Chondrocyte (in vitro differentiated cells): ENCODE measurements around the gene ARHGAP24. TPM values are rescaled to one million over a fixed set of nuclear protein-coding genes. Genes with fewer than 3 reads are reported as not detected.
"Not testable (repeated sequence)": the region's sequence is repeated elsewhere in the genome, so short reads cannot be mapped to it uniquely, and the experiment has no call there.

Experiments
- DNase-seq: peaks from one replicate; pipeline ENCODE4 v3.0.0; 2021; ENCODE audit warnings: mixed read lengths, low spot score
- H3K27ac Mint-ChIP-seq: one replicate; pipeline ENCODE4 v1.8.0; 2021; ENCODE audit warnings: mild to moderate bottlenecking, moderate library complexity, mixed read lengths; ENCODE audit not compliant: unreplicated experiment
- H3K27me3 Mint-ChIP-seq: 2 replicates; pipeline ENCODE4 v1.8.0; 2021; ENCODE audit warnings: low read depth, mixed read lengths
- H3K36me3 Mint-ChIP-seq: 2 replicates; pipeline ENCODE4 v1.8.0; 2021; ENCODE audit warnings: low read depth, mixed read lengths
- H3K4me1 Mint-ChIP-seq: 2 replicates; pipeline ENCODE4 v1.8.0; 2021; ENCODE audit warnings: low read depth, mild to moderate bottlenecking, mixed read lengths
- H3K4me3 Mint-ChIP-seq: one replicate; pipeline ENCODE4 v1.8.0; 2021; ENCODE audit warnings: mild to moderate bottlenecking, moderate library complexity, mixed read lengths; ENCODE audit not compliant: unreplicated experiment
- H3K9me3 Mint-ChIP-seq: 2 replicates; pipeline ENCODE4 v1.8.0; 2021; ENCODE audit warnings: low read depth, mixed read lengths
- CTCF ChIP-seq: fragments of 200-600 bp; sonication (generic); IDR thresholded peaks from 2 replicates; pipeline ENCODE4 v1.5.0; 2021; ENCODE audit warnings: antibody characterized with exemption, mild to moderate bottlenecking, moderate library complexity
- total RNA-seq: library from RNA; stranded (reverse); gene quantifications from 3 replicates; pipeline ENCODE4 v1.2.1, GENCODE V29; 2021

Gene ARHGAP24
- total RNA-seq, 1 donor from 2014 or later = 22.0 TPM

- TF ChIP-seq CTCF = no peak
- Mint-ChIP-seq H3K36me3 (peaks cover 4% of the 10 kb centered on the region), H3K9me3 (peaks cover 10% of the 10 kb centered on the region), H3K4me3 (no peak overlapping the region), H3K4me1 (peaks cover 30% of the 10 kb centered on the region), H3K27ac (no peak overlapping the region), H3K27me3 (no peaks in the 10 kb centered on the region)
- no peak for DNase-seq
Observed at GRCh38 chr4:85818700-85819099, 343.8 kb downstream of the ARHGAP24 start.

- not testable (repeated sequence) for H3K36me3 Mint-ChIP-seq, H3K9me3 Mint-ChIP-seq, H3K27ac Mint-ChIP-seq, H3K4me3 Mint-ChIP-seq, DNase-seq, H3K27me3 Mint-ChIP-seq
- peaks cover 31% of the 10 kb centered on the region for H3K4me1 Mint-ChIP-seq
Observed at GRCh38 chr4:85820101-85820500, 345.2 kb downstream of the ARHGAP24 start.

GRCh38 chr4:85821688-85822455 is 346.9 kb downstream of the ARHGAP24 start:
- no peak for DNase-seq
- no peaks in the 10 kb centered on the region for H3K27me3 Mint-ChIP-seq
- no peak overlapping the region for H3K4me3 Mint-ChIP-seq
- peaks cover 3% of the 10 kb centered on the region for H3K36me3 Mint-ChIP-seq
- H3K9me3 Mint-ChIP-seq = peaks cover 3% of the 10 kb centered on the region
- H3K4me1 Mint-ChIP-seq = peaks cover 45% of the 10 kb centered on the region
- peak overlapping the region; percentile 99 for H3K27ac Mint-ChIP-seq
- TF ChIP-seq CTCF = no peak

GRCh38 chr4:85823295-85823694 is 348.3 kb downstream of the ARHGAP24 start:
- H3K9me3 Mint-ChIP-seq = peaks cover 3% of the 10 kb centered on the region
- peak overlapping the region; percentile 99 for H3K27ac Mint-ChIP-seq
- no peak overlapping the region for H3K4me3 Mint-ChIP-seq
- TF ChIP-seq CTCF = no peak
- DNase-seq = no peak
- peaks cover 3% of the 10 kb centered on the region for H3K36me3 Mint-ChIP-seq
- peaks cover 60% of the 10 kb centered on the region for H3K4me1 Mint-ChIP-seq
- H3K27me3 Mint-ChIP-seq = no peaks in the 10 kb centered on the region

- TF ChIP-seq CTCF = no peak
- Mint-ChIP-seq H3K27me3 (no peaks in the 10 kb centered on the region), H3K9me3 (peaks cover 3% of the 10 kb centered on the region), H3K36me3 (peaks cover 3% of the 10 kb centered on the region), H3K4me3 (no peak overlapping the region), H3K27ac (peak overlapping the region; percentile 99), H3K4me1 (peaks cover 69% of the 10 kb centered on the region)
- DNase-seq = no peak
Observed at GRCh38 chr4:85824166-85824945, 349.4 kb downstream of the ARHGAP24 start.
